DND-41 (cell line): ENCODE measurements around the gene CPNE4.

Experiments used
- CTCF ChIP-seq: IDR thresholded peaks from 2 replicates; pipeline ENCODE4 v1.5.1; 2012; ENCODE audit warnings: borderline replicate concordance, low read length, moderate library complexity, mild to moderate bottlenecking; ENCODE audit not compliant: poor library complexity, severe bottlenecking; ENCODE audit errors: extremely low read depth
- EZH2 ChIP-seq: IDR thresholded peaks from 3 replicates; pipeline ENCODE4 v1.6.1; 2012; ENCODE audit warnings: borderline replicate concordance, low read depth, mild to moderate bottlenecking, moderate library complexity, low read length, inconsistent platforms; ENCODE audit not compliant: severe bottlenecking

GRCh38 chr3:132020058-132020457, 14.8 kb downstream of the CPNE4 start:
- TF ChIP-seq CTCF, result no peak
- TF ChIP-seq EZH2, result no peak
